Astrocyte (in vitro differentiated cells and primary cell): ENCODE results near the gene CCDC195.

Source experiments
- EZH2 ChIP-seq: IDR thresholded peaks from 2 replicates; pipeline ENCODE4 v1.6.1; 2012; ENCODE audit warnings: mild to moderate bottlenecking, low read length, inconsistent platforms; ENCODE audit not compliant: insufficient read depth
- TF ChIP-seq, protein P1 (sequence below): IDR thresholded peaks from 2 replicates; pipeline ENCODE4 v1.5.1; 2011; ENCODE audit warnings: low read depth, mild to moderate bottlenecking, inconsistent platforms, low read length, moderate library complexity; ENCODE audit not compliant: insufficient read depth

DNA sequence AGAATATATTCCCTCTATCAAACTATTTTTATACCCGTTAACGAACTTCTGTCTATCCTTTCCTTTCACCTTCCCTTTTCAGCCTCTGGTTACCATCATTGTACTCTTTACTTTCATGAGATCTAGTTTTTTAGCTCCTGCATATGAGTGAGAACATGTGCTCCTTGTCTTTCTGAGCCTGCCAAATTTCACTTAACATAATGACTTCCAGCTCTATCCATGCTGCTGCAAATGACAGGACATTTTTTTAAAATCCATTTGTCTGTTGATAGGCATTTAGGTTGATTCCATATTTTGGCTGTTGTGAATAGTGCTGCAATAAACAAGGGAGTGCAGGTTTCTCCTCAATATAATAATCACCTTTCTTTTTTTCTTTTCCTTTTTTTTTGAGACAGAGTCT, 8.2 kb upstream of the CCDC195 start:
- TF ChIP-seq, protein P1, sequence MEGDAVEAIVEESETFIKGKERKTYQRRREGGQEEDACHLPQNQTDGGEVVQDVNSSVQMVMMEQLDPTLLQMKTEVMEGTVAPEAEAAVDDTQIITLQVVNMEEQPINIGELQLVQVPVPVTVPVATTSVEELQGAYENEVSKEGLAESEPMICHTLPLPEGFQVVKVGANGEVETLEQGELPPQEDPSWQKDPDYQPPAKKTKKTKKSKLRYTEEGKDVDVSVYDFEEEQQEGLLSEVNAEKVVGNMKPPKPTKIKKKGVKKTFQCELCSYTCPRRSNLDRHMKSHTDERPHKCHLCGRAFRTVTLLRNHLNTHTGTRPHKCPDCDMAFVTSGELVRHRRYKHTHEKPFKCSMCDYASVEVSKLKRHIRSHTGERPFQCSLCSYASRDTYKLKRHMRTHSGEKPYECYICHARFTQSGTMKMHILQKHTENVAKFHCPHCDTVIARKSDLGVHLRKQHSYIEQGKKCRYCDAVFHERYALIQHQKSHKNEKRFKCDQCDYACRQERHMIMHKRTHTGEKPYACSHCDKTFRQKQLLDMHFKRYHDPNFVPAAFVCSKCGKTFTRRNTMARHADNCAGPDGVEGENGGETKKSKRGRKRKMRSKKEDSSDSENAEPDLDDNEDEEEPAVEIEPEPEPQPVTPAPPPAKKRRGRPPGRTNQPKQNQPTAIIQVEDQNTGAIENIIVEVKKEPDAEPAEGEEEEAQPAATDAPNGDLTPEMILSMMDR, result no peak
- TF ChIP-seq EZH2, result no peak
